ENCODE data around the gene FBXL14.

The FBXL14 gene

DNA sequence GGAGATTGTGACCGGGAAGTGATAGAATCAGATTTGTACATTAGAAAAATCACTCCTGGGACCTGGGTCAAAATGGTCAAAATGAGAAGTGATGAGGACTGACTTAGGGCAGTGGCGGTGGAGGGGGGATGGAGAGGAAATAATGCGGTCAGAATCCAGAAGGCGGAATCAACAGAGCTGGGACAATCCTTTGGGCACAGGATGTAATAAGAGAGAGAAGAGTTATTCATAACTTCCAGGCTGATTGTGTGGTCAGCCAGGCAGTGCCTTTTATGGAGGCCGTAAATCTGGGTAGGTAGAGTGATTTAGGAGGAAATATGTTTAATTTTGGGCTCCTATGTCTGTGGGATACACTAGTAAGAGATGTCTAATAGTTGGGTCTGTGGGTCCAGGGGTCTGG lies 21.6 kb downstream of the FBXL14 start:
- H3K4me2 ChIP-seq (ENCODE audit: low read depth, low read length, poor library complexity, severe bottlenecking), result no peak overlapping the region
- no peak overlapping the region for H3K9ac ChIP-seq (ENCODE audit: low read length)
- no peaks in the 10 kb centered on the region for H3K9me2 ChIP-seq (replicated peaks; ENCODE audit: insufficient read depth, low read length)
- H2AFZ ChIP-seq (ENCODE audit: low read depth, low read length, severe bottlenecking), result no peak overlapping the region
- H4K20me1 ChIP-seq (ENCODE audit: low read depth, low read length), result no peaks in the 10 kb centered on the region
- H3K27ac ChIP-seq (ENCODE audit: low read depth, low read length), result no peak overlapping the region
- no peak overlapping the region for H3K4me3 ChIP-seq (ENCODE audit: insufficient read depth, low read length, poor library complexity, severe bottlenecking)
- no peaks in the 10 kb centered on the region for H3K79me2 ChIP-seq (ENCODE audit: insufficient read depth, low read length)
- no peaks in the 10 kb centered on the region for H3K9me3 ChIP-seq (ENCODE audit: insufficient read depth, low read length)
- H3K36me3 ChIP-seq (ENCODE audit: low read length), result no peaks in the 10 kb centered on the region
- no peaks in the 10 kb centered on the region for H3K27me3 ChIP-seq (ENCODE audit: low read length)
- TF ChIP-seq EZH2phosphoT487 (conservative IDR thresholded peaks at IDR 0.05; ENCODE audit: low read length), result no peak
- TF ChIP-seq, protein P1, sequence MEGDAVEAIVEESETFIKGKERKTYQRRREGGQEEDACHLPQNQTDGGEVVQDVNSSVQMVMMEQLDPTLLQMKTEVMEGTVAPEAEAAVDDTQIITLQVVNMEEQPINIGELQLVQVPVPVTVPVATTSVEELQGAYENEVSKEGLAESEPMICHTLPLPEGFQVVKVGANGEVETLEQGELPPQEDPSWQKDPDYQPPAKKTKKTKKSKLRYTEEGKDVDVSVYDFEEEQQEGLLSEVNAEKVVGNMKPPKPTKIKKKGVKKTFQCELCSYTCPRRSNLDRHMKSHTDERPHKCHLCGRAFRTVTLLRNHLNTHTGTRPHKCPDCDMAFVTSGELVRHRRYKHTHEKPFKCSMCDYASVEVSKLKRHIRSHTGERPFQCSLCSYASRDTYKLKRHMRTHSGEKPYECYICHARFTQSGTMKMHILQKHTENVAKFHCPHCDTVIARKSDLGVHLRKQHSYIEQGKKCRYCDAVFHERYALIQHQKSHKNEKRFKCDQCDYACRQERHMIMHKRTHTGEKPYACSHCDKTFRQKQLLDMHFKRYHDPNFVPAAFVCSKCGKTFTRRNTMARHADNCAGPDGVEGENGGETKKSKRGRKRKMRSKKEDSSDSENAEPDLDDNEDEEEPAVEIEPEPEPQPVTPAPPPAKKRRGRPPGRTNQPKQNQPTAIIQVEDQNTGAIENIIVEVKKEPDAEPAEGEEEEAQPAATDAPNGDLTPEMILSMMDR (IDR thresholded peaks at IDR 0.05; ENCODE audit: insufficient read depth, low read length, poor library complexity, severe bottlenecking), result no peak
- H3F3A ChIP-seq (ENCODE audit: insufficient read depth), result no peaks in the 10 kb centered on the region

DNA sequence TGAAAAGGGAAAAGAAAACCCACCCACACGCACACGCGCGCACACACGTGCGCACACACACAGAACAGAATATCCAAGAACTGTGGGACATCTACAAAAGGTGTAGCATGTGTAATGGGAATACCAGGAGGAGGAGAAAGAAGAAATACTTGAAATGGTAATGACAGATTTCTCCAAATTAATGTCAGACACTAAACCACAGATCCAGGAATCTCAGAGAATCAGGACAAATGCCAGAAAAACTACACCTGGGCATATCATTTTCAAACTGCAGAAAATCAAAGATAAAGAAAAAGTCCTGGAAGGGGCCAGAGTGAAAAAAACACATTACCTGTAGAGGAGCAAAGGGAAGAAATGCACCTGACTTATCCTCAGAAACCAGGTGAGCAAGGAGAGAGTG lies 26.5 kb downstream of the FBXL14 start:
- H3K4me3 ChIP-seq (ENCODE audit: insufficient read depth, low read length, poor library complexity, severe bottlenecking), result no peak overlapping the region
- H3K27ac ChIP-seq (ENCODE audit: low read depth, low read length), result no peak overlapping the region
- H4K20me1 ChIP-seq (ENCODE audit: low read depth, low read length), result no peaks in the 10 kb centered on the region
- H3F3A ChIP-seq (ENCODE audit: insufficient read depth), result no peaks in the 10 kb centered on the region
- no peak overlapping the region for H3K9ac ChIP-seq (ENCODE audit: low read length)
- no peak overlapping the region for H2AFZ ChIP-seq (ENCODE audit: low read depth, low read length, severe bottlenecking)
- H3K36me3 ChIP-seq (ENCODE audit: low read length), result no peaks in the 10 kb centered on the region
- H3K27me3 ChIP-seq (ENCODE audit: low read length), result no peaks in the 10 kb centered on the region
- no peaks in the 10 kb centered on the region for H3K79me2 ChIP-seq (ENCODE audit: insufficient read depth, low read length)
- H3K9me3 ChIP-seq (ENCODE audit: insufficient read depth, low read length), result no peaks in the 10 kb centered on the region
- H3K9me2 ChIP-seq (replicated peaks; ENCODE audit: insufficient read depth, low read length), result no peaks in the 10 kb centered on the region
- H3K4me2 ChIP-seq (ENCODE audit: low read depth, low read length, poor library complexity, severe bottlenecking), result no peak overlapping the region
- TF ChIP-seq, protein P1 (IDR thresholded peaks at IDR 0.05; ENCODE audit: insufficient read depth, low read length, poor library complexity, severe bottlenecking), result no peak
- no peak for TF ChIP-seq EZH2phosphoT487 (conservative IDR thresholded peaks at IDR 0.05; ENCODE audit: low read length)

DNA sequence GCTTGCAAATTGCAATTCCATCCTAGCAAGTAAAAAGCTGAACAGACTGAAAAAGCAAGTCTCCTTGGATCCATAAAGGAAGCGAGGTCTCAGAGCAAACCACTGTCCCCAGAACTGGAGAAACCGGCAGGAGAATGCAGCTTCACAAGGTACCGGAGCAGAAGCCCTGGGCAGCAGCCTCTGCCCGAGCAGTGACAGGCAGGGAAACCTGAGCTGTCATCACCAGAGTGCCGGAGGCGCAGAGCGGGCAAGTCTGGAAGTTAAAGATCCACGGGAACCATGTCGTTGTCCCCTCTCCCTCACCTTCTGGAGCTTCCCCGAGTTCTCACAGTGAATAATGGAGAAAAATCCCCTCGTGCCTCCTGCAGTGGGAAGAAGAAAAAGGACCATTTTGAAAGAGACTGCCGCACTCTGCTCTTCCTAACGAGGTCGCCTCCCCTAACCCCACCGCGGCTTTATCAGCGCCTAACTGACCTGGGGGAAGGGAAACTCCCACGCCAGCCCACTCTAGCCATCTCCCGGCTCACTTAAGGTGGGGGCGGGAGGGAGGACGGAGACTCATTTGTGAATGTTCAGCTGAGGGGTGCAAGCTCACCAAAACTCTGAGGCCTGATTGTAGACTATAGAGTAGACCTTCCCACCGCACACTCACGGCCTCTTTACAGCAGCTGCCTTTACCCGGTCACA lies 27.8 kb downstream of the FBXL14 start:
- Histone ChIP-seq H3K9me2 (replicated peaks; ENCODE audit: insufficient read depth, low read length) (no peaks in the 10 kb centered on the region), H3K9ac (ENCODE audit: low read length) (no peak overlapping the region), H2AFZ (ENCODE audit: low read depth, low read length, severe bottlenecking) (no peak overlapping the region), H3K36me3 (ENCODE audit: low read length) (no peaks in the 10 kb centered on the region), H3K4me3 (ENCODE audit: insufficient read depth, low read length, poor library complexity, severe bottlenecking) (no peak overlapping the region), H3K4me2 (ENCODE audit: low read depth, low read length, poor library complexity, severe bottlenecking) (no peak overlapping the region), H3F3A (ENCODE audit: insufficient read depth) (no peaks in the 10 kb centered on the region), H4K20me1 (ENCODE audit: low read depth, low read length) (no peaks in the 10 kb centered on the region), H3K9me3 (ENCODE audit: insufficient read depth, low read length) (no peaks in the 10 kb centered on the region), H3K27ac (ENCODE audit: low read depth, low read length) (no peak overlapping the region), H3K27me3 (ENCODE audit: low read length) (no peaks in the 10 kb centered on the region), H3K79me2 (ENCODE audit: insufficient read depth, low read length) (no peaks in the 10 kb centered on the region)
- TF ChIP-seq, protein P1 (IDR thresholded peaks at IDR 0.05; ENCODE audit: insufficient read depth, low read length, poor library complexity, severe bottlenecking), result no peak
- TF ChIP-seq EZH2phosphoT487 (conservative IDR thresholded peaks at IDR 0.05; ENCODE audit: low read length), result no peak

Measured in SU-DHL-6 (cell line).